GM12878 (cell line): ENCODE data around the gene COQ8B. TPM values are rescaled to one million over a fixed set of nuclear protein-coding genes. Genes with fewer than 3 reads are reported as not detected.

ENCODE experiments used
- ATAC-seq: fragments of 200-7000 bp; cut with Tn5 transposase; 3 replicates; pipeline ENCODE4 v1.9.1; 2020; ENCODE audit warnings: mild to moderate bottlenecking, moderate library complexity
- BruUV-seq: library from RNA; stranded (reverse); fragments of 400-500 nt; replicated peaks from 2 replicates; lab custom pipeline; 2021; lab: Mats Ljungman, UMichigan
- CTCF ChIA-PET: fragments of 300-600 bp; sonication (Branson Sonifier 250); formaldehyde crosslinking; extraction: SDS; loops from one replicate; lab custom pipeline; 2021; ENCODE audit warnings: inconsistent platforms; lab: Yijun Ruan, JAX
- POLR2A ChIA-PET: fragments of 350-600 bp; formaldehyde crosslinking; extraction: SDS; loops from one replicate; lab custom pipeline; 2021; ENCODE audit warnings: inconsistent platforms; lab: Charles Lee
- RAD21 ChIA-PET: fragments of 300-600 bp; sonication (Branson Sonifier 250); formaldehyde crosslinking; loops from one replicate; lab custom pipeline; 2023; ENCODE audit warnings: antibody characterized with exemption; ENCODE audit not compliant: unreplicated experiment; lab: Charles Lee
- SMC1A ChIA-PET: fragments of 300-600 bp; sonication (Branson Sonifier 250); formaldehyde crosslinking; loops from one replicate; lab custom pipeline; 2023; ENCODE audit not compliant: unreplicated experiment, uncharacterized antibody; lab: Charles Lee
- DNase-seq: peaks from one replicate; pipeline ENCODE4 v3.0.0-alpha.2; 2011; ENCODE audit warnings: low read depth, low spot score
- FAIRE-seq: peaks from 3 replicates; lab custom pipeline; 2011; peaks lifted over from hg19 to GRCh38; lab: Jason Lieb, UNC
- H2AFZ ChIP-seq: 2 replicates; pipeline ENCODE4 v1.6.0; 2011; ENCODE audit warnings: low read depth, low read length, control low read depth; ENCODE audit not compliant: control insufficient read depth
- H3K27ac ChIP-seq: 2 replicates; pipeline ENCODE4 v1.5.1; 2011; ENCODE audit warnings: control low read depth; ENCODE audit not compliant: control insufficient read depth, insufficient read depth
- H3K27me3 ChIP-seq, 2 experiments: replicated peaks in 1 of 2; 2 replicates each; pipeline versions ENCODE4 v1.6.0 to v1.6.1; 2011; ENCODE audit warnings: low read length in 1 of 2; ENCODE audit not compliant: control insufficient read depth in 2 of 2, insufficient read depth in 2 of 2
- H3K36me3 ChIP-seq, 2 experiments: 2 replicates each; pipeline ENCODE4 v1.5.1; 2011; ENCODE audit warnings: low read length in 1 of 2; ENCODE audit not compliant: control insufficient read depth in 2 of 2, insufficient read depth in 2 of 2
- H3K4me1 ChIP-seq: 2 replicates; pipeline ENCODE4 v1.6.1; 2011; ENCODE audit warnings: mild to moderate bottlenecking, low read length, moderate library complexity, mixed read lengths; ENCODE audit not compliant: control insufficient read depth, insufficient read depth
- H3K4me2 ChIP-seq: 2 replicates; pipeline ENCODE4 v1.6.0; 2011; ENCODE audit warnings: control low read depth; ENCODE audit not compliant: control insufficient read depth, insufficient read depth
- H3K4me3 ChIP-seq: fragments of 200-600 bp; sonication (generic); 2 replicates; pipeline ENCODE4 v1.5.1; 2016
- H3K79me2 ChIP-seq: 2 replicates; pipeline ENCODE4 v1.6.0; 2011; ENCODE audit warnings: low read length; ENCODE audit not compliant: control insufficient read depth, insufficient read depth
- H3K9ac ChIP-seq: 2 replicates; pipeline ENCODE4 v1.8.0; 2011; ENCODE audit warnings: low read length, control low read depth, mixed read lengths; ENCODE audit not compliant: control insufficient read depth, insufficient read depth
- H3K9me3 ChIP-seq: replicated peaks from 3 replicates; pipeline ENCODE4 v1.5.1; 2011; ENCODE audit warnings: mild to moderate bottlenecking, low read length; ENCODE audit not compliant: control insufficient read depth, insufficient read depth
- H4K20me1 ChIP-seq: 2 replicates; pipeline ENCODE4 v1.6.0; 2011; ENCODE audit not compliant: control insufficient read depth, insufficient read depth
- BACH1 ChIP-seq: fragments of 450-650 bp; IDR thresholded peaks from 2 replicates; pipeline ENCODE4 v1.6.1; 2017; ENCODE audit warnings: mild to moderate bottlenecking, borderline replicate concordance
- BRCA1 ChIP-seq: IDR thresholded peaks from 2 replicates; pipeline ENCODE4 v1.6.1; 2011; ENCODE audit warnings: low read depth, low read length, improper control_type of control experiment
- CHD4 ChIP-seq: fragments of 200-600 bp; sonication (generic); IDR thresholded peaks from 2 replicates; pipeline ENCODE4 v1.6.1; 2016; ENCODE audit warnings: mild to moderate bottlenecking
- EED ChIP-seq: sonication (generic); IDR thresholded peaks from 2 replicates; pipeline ENCODE4 v1.6.1; 2016; ENCODE audit warnings: antibody characterized with exemption, low read depth
- IKZF2 ChIP-seq, 2 experiments: fragments of 450-650 bp; IDR thresholded peaks; 2 replicates each; pipeline ENCODE4 v1.6.1; 2017; ENCODE audit warnings: mild to moderate bottlenecking in 2 of 2, moderate library complexity in 2 of 2
- IRF4 ChIP-seq: IDR thresholded peaks from 2 replicates; pipeline ENCODE4 v1.6.1; 2011; ENCODE audit warnings: low read depth, low read length
- MTA3 ChIP-seq: IDR thresholded peaks from 2 replicates; pipeline ENCODE4 v1.6.1; 2012; ENCODE audit warnings: low read length, inconsistent platforms, borderline replicate concordance
- NBN ChIP-seq: fragments of 450-650 bp; IDR thresholded peaks from 2 replicates; pipeline ENCODE4 v1.6.1; 2016
- NFIC ChIP-seq: IDR thresholded peaks from 2 replicates; pipeline ENCODE4 v1.6.1; 2012; ENCODE audit warnings: low read depth, mild to moderate bottlenecking, inconsistent platforms, low read length, moderate library complexity
- POU2F2 ChIP-seq: IDR thresholded peaks from 3 replicates; pipeline ENCODE4 v1.6.1; 2011; ENCODE audit warnings: low read depth, mild to moderate bottlenecking, low read length, borderline replicate concordance
- RCOR1 ChIP-seq: conservative IDR thresholded peaks from 2 replicates; pipeline ENCODE4 v1.6.1; 2012; ENCODE audit warnings: low read depth, low read length, improper control_type of control experiment
- SIN3A ChIP-seq: IDR thresholded peaks from 2 replicates; pipeline ENCODE4 v1.6.1; 2012; ENCODE audit warnings: low read depth, low read length, improper control_type of control experiment
- TARDBP ChIP-seq: IDR thresholded peaks from 2 replicates; pipeline ENCODE4 v1.6.1; 2016; ENCODE audit warnings: borderline replicate concordance
- WRNIP1 ChIP-seq: IDR thresholded peaks from 2 replicates; pipeline ENCODE4 v1.6.1; 2011; ENCODE audit warnings: low read depth, low read length, improper control_type of control experiment, borderline replicate concordance
- ZZZ3 ChIP-seq: IDR thresholded peaks from 2 replicates; pipeline ENCODE4 v1.6.1; 2011; ENCODE audit warnings: low read depth; ENCODE audit not compliant: control insufficient read depth, insufficient read length
- WGBS: methylation state at CpG from one replicate; pipeline ENCODE4 v1.1.6; 2016; ENCODE audit warnings: low lambda C conversion rate; ENCODE audit not compliant: insufficient replicate concordance, insufficient coverage; ENCODE audit errors: missing lambda C conversion rate; 5-methylcytosine and 5-hydroxymethylcytosine counted together
- in situ Hi-C: fragments of 300-500 bp; cut with MboI; formaldehyde crosslinking; loops from 9 replicates; pipeline ENCODE4 v1.14.3; 2018; ENCODE audit warnings: mixed read lengths
- intact Hi-C: fragments of 100-400 bp; cut with micrococcal nuclease; formaldehyde crosslinking; loops from one replicate; pipeline ENCODE4 v1.14.2; 2022; ENCODE audit not compliant: unreplicated experiment
- polyA plus RNA-seq, 11 experiments: library from polyadenylated mRNA; depleted of rRNA in 4 of 11; unstranded in 6 of 11; stranded (reverse) in 5 of 11; fragments of >200 nt; fragmentation: Nextera tagmentation in 4 of 11; fragmentation: Illumina TruSeq in 1 of 11; extraction: Ambion mirVana in 4 of 11; extraction: Trizol in 1 of 11; gene quantifications; 1 replicate in 1 of 11; 2 replicates in 10 of 11; pipeline versions ENCODE4 v1.2.1 to v1.2.3, GENCODE V29; 2011 to 2016; ENCODE audit warnings: inconsistent platforms in 2 of 11, missing spikeins in 2 of 11, low read depth in 1 of 11
- total RNA-seq, 4 experiments: library from RNA; depleted of rRNA in 3 of 4; stranded (reverse); fragments of >200 nt in 3 of 4; fragmentation: Illumina TruSeq in 1 of 4; extraction: Trizol in 1 of 4; gene quantifications; 2 replicates each; pipeline versions ENCODE4 v1.2.1 to v1.2.3, GENCODE V29; 2013 to 2021
- TF ChIP-seq, protein P1 (sequence below): fragments of 450-650 bp; conservative IDR thresholded peaks from 2 replicates; pipeline ENCODE4 v1.6.1; 2017; ENCODE audit warnings: mild to moderate bottlenecking, moderate library complexity
- TF ChIP-seq, protein P2 (sequence below): IDR thresholded peaks from 2 replicates; pipeline ENCODE4 v1.6.1; 2012; ENCODE audit warnings: low read depth, low read length, improper control_type of control experiment

COQ8B gene
- total and polyA plus RNA-seq, 10 of the 15 experiments (the other 5 are each of a cell fraction or from before 2014, with no cell fraction given) = 0.39 to 37.1 (median 16.8) TPM

DNA sequence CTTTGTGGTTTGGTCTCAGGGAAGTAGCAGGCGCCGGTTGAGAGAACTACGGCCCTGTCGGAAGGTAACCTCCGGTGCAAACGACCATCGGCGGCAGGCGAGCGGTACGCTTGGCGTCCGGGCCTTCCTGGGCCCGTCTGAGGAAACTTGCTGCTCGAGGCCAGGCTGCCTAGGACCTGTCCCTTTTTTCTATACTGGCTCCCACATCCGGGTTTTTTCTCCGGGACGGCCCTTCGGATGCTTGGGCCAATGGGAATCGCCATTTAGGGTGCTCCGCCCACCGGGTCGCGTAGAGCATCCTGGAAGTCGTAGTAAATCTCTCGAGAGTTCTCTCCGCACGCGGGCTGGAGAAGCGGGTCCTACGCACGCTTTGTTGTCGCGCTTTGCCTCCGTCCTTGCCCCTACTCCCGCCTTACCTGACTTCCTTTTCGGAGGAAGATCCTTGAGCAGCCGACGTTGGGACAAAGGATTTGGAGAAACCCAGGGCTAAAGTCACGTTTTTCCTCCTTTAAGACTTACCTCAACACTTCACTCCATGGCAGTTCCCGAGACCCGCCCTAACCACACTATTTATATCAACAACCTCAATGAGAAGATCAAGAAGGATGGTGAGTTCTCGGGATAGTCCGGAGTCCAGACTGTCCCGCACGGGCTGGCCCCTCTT, 34.3 kb upstream of the COQ8B start, which contains the start of gene SNRPA (continued):
- TF ChIP-seq EED (0 out of 2 replicates have a peak, but pooled peaks have one; percentile 27), MTA3 (no peak; the same call in 1 of the 2 replicates), SIN3A (peak; percentile 79; the same call in 1 of the 2 replicates), POU2F2 (peak; percentile 67; the same call in 2 of the 3 replicates), IKZF2 (IDR thresholded peaks at IDR 0.05) (no peak; a peak in 1 of 4 replicates)
- TF ChIP-seq, protein P1, sequence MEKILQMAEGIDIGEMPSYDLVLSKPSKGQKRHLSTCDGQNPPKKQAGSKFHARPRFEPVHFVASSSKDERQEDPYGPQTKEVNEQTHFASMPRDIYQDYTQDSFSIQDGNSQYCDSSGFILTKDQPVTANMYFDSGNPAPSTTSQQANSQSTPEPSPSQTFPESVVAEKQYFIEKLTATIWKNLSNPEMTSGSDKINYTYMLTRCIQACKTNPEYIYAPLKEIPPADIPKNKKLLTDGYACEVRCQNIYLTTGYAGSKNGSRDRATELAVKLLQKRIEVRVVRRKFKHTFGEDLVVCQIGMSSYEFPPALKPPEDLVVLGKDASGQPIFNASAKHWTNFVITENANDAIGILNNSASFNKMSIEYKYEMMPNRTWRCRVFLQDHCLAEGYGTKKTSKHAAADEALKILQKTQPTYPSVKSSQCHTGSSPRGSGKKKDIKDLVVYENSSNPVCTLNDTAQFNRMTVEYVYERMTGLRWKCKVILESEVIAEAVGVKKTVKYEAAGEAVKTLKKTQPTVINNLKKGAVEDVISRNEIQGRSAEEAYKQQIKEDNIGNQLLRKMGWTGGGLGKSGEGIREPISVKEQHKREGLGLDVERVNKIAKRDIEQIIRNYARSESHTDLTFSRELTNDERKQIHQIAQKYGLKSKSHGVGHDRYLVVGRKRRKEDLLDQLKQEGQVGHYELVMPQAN = peak; percentile 89

DNA sequence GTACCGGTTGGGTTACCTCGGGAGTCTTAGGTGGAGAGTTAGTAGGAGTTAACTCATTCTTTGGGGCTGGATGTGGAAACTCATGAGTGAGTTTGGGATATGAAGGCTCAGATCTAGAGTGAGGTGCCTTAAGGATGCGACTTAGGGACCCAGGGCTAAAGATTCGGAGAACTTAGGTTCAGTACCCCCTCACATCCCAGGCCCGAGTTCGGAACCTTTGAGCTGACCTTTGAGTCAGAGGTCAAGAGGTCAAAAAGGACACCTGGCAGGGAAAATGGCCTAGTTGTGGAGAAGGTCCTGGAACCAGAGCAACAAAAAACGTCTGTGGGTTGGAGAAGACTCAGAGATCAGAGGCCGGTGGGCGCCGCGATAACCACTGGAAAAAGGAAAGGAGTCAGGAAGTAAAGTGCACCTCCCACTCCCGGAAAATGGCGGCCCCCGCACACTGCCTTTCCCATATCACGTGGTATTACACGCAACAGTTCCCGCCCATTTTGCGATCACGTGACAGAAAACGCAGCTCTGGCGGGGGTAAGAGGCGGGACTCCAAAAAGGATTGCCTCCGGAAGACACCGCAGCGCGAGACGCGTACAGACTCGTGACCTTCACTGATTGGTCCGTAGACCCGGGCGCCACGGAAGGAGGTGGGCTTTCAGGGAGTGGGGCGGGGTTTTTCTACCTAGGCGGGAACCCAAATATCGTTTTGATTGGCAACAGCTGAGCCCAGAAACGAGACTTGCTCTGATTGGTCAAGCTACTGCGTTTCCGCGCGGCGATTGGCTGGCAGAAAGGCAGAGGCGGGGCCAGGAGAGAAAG, 33.6 kb upstream of the COQ8B start, which contains the start of gene ACTMAP:
Gene ACTMAP, minus strand, starts transcription at position 420 of the 816 bp plus-strand sequence. CDS start 674 bp downstream, outside the sequence.
- ChIA-PET SMC1A (interaction anchor here (0.9 to 13.2 kb wide), 11 partner anchors 10 to 87 kb away, joined by 3 to 256 read pairs (median 6); partner anchors contain the start of genes COQ8B, EGLN2, ITPKC and MIA), CTCF (interaction anchor here (0.6 to 9.0 kb wide), 11 partner anchors 28 to 803 kb away, joined by 3 to 72 read pairs (median 4); partner anchors contain the start of genes COQ8B, EGLN2, ITPKC and RAB4B), POLR2A (interaction anchor here (0.6 to 9.5 kb wide), 13 partner anchors 10 to 308 kb away, joined by 3 to 331 read pairs (median 6); partner anchors contain the start of genes COQ8B, EGLN2, ITPKC and MIA), RAD21 (interaction anchor here (0.8 to 16.3 kb wide), 13 partner anchors 26 to 513 kb away, joined by 3 to 291 read pairs (median 5); partner anchors contain the start of genes COQ8B, EGLN2, ITPKC and MIA)
- peak; percentile 99 for DNase-seq
- Histone ChIP-seq H3K9ac (peak within 1 kb of the TSS; percentile 99), H3K4me3 (peak within 1 kb of the TSS; percentile 94), H3K36me3 (no peaks in the 10 kb centered on the region), H3K27me3 (no peaks in the 10 kb centered on the region), H3K4me2 (peak within 1 kb of the TSS; percentile 88), H3K9me3 (no peaks in the 10 kb centered on the region), H3K27ac (peak within 1 kb of the TSS; percentile 98), H4K20me1 (no peaks in the 10 kb centered on the region), H3K79me2 (peaks cover 66% of the 10 kb centered on the region), H3K4me1 (peaks cover 16% of the 10 kb centered on the region), H2AFZ (peak within 1 kb of the TSS; percentile 73)
- peak; percentile 88 for ATAC-seq
- 1% methylated on average over 43 of the region's 43 CpGs for WGBS
- FAIRE-seq = peak; percentile 99
- TSS peak; percentile 94 for BruUV-seq
- intact Hi-C loops = loop anchor here (1.0 to 5.0 kb wide), 3 partner anchors 33 to 88 kb away; partner anchors contain the start of genes COQ8B and ITPKC
- in situ Hi-C loops = no loop called here
- no peak for TF ChIP-seq IRF4
- TF ChIP-seq, protein P2, sequence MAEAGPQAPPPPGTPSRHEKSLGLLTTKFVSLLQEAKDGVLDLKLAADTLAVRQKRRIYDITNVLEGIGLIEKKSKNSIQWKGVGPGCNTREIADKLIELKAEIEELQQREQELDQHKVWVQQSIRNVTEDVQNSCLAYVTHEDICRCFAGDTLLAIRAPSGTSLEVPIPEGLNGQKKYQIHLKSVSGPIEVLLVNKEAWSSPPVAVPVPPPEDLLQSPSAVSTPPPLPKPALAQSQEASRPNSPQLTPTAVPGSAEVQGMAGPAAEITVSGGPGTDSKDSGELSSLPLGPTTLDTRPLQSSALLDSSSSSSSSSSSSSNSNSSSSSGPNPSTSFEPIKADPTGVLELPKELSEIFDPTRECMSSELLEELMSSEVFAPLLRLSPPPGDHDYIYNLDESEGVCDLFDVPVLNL = peak; percentile 92
- TF ChIP-seq RCOR1 = no peak
- TF ChIP-seq BRCA1 = no peak
- no peak for TF ChIP-seq CHD4
- TF ChIP-seq TARDBP = peak; percentile 56; the same call in 1 of the 2 replicates
- TF ChIP-seq WRNIP1 = no peak
- peak; percentile 34; the same call in 1 of the 2 replicates for TF ChIP-seq BACH1
- TF ChIP-seq NBN = peak; percentile 79
- no peak for TF ChIP-seq ZZZ3
- no peak for TF ChIP-seq NFIC
